Uterus (tissue), 4 donors: ENCODE results near the gene SGSM2. TPM values are rescaled to one million over a fixed set of nuclear protein-coding genes. Genes with fewer than 3 reads are reported as not detected.

Experiments
- DNase-seq, 2 donors: peaks; one replicate each; pipeline ENCODE4 v3.0.0-alpha.2; 2019 to 2020
- H3K27ac ChIP-seq, 2 donors: fragments of 200-600 bp; sonication (generic); 1 replicate in 1 of 2; 2 replicates in 1 of 2; pipeline ENCODE4 v1.5.1; 2016 to 2018
- H3K27me3 ChIP-seq, 2 donors: fragments of 200-600 bp; sonication (generic); one replicate each; pipeline ENCODE4 v1.5.1; 2018 to 2019; ENCODE audit warnings: control low read depth in 1 of 2
- H3K36me3 ChIP-seq, 2 donors: fragments of 200-600 bp; sonication (generic); one replicate each; pipeline ENCODE4 v1.5.1; 2019; ENCODE audit warnings: control low read depth in 1 of 2
- H3K4me1 ChIP-seq, 2 donors: fragments of 200-600 bp; sonication (generic); one replicate each; pipeline ENCODE4 v1.5.1; 2018 to 2019; ENCODE audit warnings: control low read depth in 1 of 2
- H3K4me3 ChIP-seq, 2 donors: fragments of 200-600 bp; sonication (generic); 1 replicate in 1 of 2; 2 replicates in 1 of 2; pipeline ENCODE4 v1.5.1; 2018 to 2019; ENCODE audit warnings: mild to moderate bottlenecking in 1 of 2
- H3K9me3 ChIP-seq, 2 donors: fragments of 200-600 bp; sonication (generic); one replicate each; pipeline ENCODE4 v1.5.1; 2019; ENCODE audit warnings: control low read depth in 1 of 2
- CTCF ChIP-seq, 4 experiments: fragments of 200-600 bp in 2 of 4; fragments of 450-650 bp in 2 of 4; sonication (generic) in 2 of 4; IDR thresholded peaks; one replicate each; pipeline ENCODE4 v1.5.1; 2016 to 2019; ENCODE audit warnings: antibody characterized with exemption in 4 of 4, mild to moderate bottlenecking in 2 of 4, moderate library complexity in 1 of 4
- POLR2A ChIP-seq, 2 donors: fragments of 450-650 bp; IDR thresholded peaks; one replicate each; pipeline ENCODE4 v1.6.1; 2016; ENCODE audit warnings: antibody characterized with exemption in 2 of 2, mild to moderate bottlenecking in 1 of 2, moderate library complexity in 1 of 2
- intact Hi-C: fragments of 100-400 bp; cut with DNase I; formaldehyde crosslinking; loops from one replicate; pipeline ENCODE4 v1.15.1; 2023; ENCODE audit warnings: low total_unique reads
- total RNA-seq, 4 donors: library from RNA; depleted of rRNA in 3 of 4; stranded (reverse); fragments of >200 nt in 3 of 4; gene quantifications; one replicate each; pipeline versions ENCODE4 v1.1.0 to v1.2.4, GENCODE V29; 2014 to 2023
- donor health status: DM: yes; HTN: yes; CAD: no.

The SGSM2 gene
- total RNA-seq, 4 donors from 2014 or later: 13.2 to 77.5 (median 51.2) TPM

DNA sequence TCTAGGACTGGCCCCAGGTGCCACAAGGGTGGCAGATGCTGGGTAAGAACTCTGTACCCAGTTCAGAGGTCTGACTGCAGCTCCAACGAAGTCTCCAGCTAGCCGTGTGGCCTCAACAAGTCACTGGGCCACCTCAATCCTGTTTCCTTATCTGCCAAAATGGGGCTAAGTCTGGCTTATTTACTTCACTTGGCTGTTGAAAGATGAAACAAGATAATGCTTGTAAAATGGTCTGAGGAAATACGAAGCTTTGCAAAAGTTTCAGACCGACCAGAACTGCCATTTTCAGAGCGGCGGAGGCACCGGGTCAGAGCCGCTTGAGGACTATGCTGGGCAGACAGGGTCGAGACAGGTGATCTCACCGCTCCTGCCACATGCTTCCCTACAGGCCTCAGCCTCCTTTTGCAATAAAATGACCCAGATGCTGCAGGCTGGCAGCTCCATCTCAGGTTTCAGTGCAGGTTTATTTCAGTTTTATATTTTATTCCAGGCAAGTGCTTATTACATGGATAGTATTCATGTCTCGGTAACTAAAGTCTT lies 46.4 kb downstream of the SGSM2 start:
- Histone ChIP-seq H3K36me3 (no peaks in the 10 kb centered on the region), H3K27me3 (no peaks in the 10 kb centered on the region)

DNA sequence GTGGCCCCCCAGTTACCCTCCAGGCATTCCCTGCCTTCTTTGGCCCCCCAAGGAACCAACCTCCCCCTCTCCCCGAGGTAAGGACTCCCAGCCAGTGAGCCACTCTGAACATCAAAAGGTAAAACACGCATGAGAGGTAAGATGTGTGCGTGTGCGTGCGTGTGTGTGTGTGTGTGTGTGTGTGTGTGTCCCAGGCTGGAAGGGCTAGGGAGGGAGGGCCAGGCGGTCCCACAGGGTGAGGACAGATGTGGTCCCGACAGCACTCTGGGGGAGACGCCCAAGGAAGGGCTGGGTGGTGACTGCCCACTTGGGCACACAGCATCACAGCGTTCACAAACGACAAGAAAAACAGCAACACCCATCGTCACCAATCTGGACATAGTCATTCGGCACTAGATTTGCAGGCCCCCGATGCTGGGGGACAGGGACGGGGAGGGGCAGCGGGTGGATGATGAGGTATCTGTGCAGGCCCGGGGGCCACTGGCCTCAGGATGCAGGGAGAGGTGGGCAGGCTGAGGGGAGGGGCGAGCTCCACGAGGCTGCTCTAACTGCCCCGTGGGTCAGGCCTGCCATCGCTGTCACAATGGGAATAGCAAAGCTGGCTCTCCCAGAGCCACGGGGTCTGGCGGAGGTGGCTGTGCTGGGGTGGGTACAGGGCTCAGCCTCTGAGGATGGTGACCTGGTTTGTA lies 47.3 kb downstream of the SGSM2 start:
- no peaks in the 10 kb centered on the region for H3K36me3 ChIP-seq
- TF ChIP-seq POLR2A (IDR thresholded peaks at IDR 0.05): no peak
- no peak for TF ChIP-seq CTCF (IDR thresholded peaks at IDR 0.05)
- H3K4me3 ChIP-seq: no peak overlapping the region
- no peak overlapping the region for H3K27ac ChIP-seq
- intact Hi-C loops: no loop called here
- no peak for DNase-seq
- no peaks in the 10 kb centered on the region for H3K27me3 ChIP-seq
- H3K4me1 ChIP-seq: no peaks in the 10 kb centered on the region
- no peaks in the 10 kb centered on the region for H3K9me3 ChIP-seq

More for the DNA sequence above, 46.4 kb downstream of the SGSM2 start:
- intact Hi-C loops: loop anchor here (2.0 kb wide), 1 partner anchor 29 kb away; no protein-coding TSS in a partner anchor
- Histone ChIP-seq H3K4me1 (no peaks in the 10 kb centered on the region), H3K27ac (peak overlapping the region; percentile 43 to 61), H3K9me3 (no peaks in the 10 kb centered on the region), H3K4me3 (no peak overlapping the region)
- DNase-seq: no peak
- TF ChIP-seq POLR2A (IDR thresholded peaks at IDR 0.05) (no peak), CTCF (IDR thresholded peaks at IDR 0.05) (no peak)

DNA sequence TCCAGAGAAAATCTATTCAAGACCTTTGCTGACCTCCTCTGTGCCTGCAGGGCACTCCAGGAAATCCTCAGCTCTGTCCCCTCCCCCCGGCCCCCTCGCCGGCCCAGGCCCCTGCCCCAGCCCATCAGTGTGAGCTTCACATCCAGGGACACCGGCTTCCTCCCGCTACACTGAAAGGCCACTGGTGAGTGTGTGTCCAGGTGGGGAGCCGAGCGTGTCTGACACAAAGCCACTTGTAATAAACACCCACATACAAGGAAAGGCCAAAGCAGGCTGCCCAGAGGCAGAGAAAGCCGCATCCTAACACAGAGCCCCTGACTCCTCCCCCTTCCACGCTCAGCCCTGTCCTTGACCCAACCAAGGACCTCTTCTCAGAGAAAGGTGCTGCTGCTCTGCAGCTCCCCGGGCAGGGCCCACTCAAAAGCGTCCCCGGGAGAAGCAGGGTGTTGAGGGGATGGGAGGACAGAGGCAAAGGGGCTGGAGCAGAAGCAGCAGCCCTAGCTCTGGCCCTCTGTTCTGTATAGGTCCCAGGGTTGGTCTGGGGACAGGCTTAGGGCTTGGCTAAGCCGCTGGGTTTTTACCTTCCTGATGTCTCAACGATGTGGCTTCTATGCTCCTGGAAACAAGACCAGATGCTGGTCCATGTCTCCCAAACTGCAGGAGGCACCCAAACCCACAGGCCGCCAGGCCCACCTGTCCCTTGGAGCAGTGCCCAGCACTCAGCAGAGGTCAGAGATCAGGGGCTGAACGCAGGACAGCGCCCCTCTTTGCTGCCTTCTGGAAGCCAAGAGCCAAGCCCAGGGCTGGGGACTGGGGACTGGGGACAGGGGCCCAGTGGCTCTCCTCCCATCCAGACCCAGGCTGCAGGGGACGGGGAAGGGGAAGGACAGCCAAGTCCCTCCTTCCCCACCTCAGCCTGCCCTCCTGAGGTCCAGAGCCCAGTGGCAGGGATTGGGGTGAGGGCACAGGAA lies 48.2 kb downstream of the SGSM2 start:
- intact Hi-C loops: no loop called here
- TF ChIP-seq POLR2A (IDR thresholded peaks at IDR 0.05) (no peak), CTCF (IDR thresholded peaks at IDR 0.05) (no peak)

DNA sequence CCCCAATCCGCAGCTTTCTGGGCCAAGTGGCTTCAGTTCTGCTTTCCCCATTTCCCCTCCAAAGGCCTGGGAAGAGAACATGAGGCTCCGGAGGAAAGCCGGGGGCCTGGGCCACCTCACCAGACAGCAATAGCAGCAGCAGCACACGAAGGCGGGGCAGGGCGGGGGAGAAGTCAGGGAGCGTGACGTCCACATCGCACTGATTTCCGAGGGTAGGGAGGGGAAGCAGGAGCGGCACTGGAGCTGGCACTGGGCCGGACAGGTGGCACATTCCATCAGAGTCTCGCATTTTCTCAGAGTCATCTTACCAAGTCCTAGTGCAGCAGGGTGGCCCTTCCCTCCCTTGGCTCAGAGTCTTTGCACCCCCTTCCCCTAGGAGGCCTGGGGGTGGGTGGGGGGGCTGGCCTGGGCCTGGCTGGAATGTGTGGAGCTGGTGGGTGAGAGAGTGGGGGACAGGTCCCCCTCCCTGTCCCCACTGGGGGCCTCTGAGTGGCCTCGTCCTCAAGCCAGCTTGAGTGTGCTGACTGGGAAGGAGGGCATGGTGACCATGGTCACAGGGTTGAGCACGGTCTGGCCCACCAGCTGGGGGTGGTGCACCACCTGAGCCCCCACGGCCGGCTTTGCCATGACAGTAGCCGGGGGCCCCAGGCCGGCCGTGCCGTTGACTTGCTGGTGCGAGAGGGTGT lies 49.2 kb downstream of the SGSM2 start:
- Histone ChIP-seq H3K9me3 (no peaks in the 10 kb centered on the region), H3K27me3 (no peaks in the 10 kb centered on the region), H3K4me1 (peaks cover 9 to 14% of the 10 kb centered on the region in 2 donors), H3K4me3 (no peak overlapping the region), H3K27ac (no peak overlapping the region), H3K36me3 (no peaks in the 10 kb centered on the region)
- DNase-seq: no peak
- TF ChIP-seq POLR2A (IDR thresholded peaks at IDR 0.05) (no peak), CTCF (IDR thresholded peaks at IDR 0.05) (no peak)
- intact Hi-C loops: no loop called here

More for the DNA sequence above, 48.2 kb downstream of the SGSM2 start:
- Histone ChIP-seq H3K27ac (no peak overlapping the region), H3K27me3 (no peaks in the 10 kb centered on the region), H3K4me3 (no peak overlapping the region), H3K36me3 (no peaks in the 10 kb centered on the region), H3K4me1 (peaks cover under 1 to 4% of the 10 kb centered on the region in 2 donors), H3K9me3 (no peaks in the 10 kb centered on the region)
- no peak for DNase-seq
